Skeletal muscle tissue (tissue), 4 donors: ENCODE data around the gene CGNL1. TPM values are rescaled to one million over a fixed set of nuclear protein-coding genes. Genes with fewer than 3 reads are reported as not detected.

ENCODE experiments used
- H3K27ac ChIP-seq: one replicate; pipeline ENCODE4 v1.7.0; 2013; ENCODE audit warnings: mild to moderate bottlenecking, low read depth, low read length, inconsistent platforms
- H3K27me3 ChIP-seq, 3 donors: one replicate each; pipeline ENCODE4 v1.7.0; 2013; ENCODE audit warnings: low read length in 3 of 3; ENCODE audit not compliant: control insufficient read depth in 3 of 3, insufficient read depth in 3 of 3
- H3K36me3 ChIP-seq, 3 donors: one replicate each; pipeline ENCODE4 v1.7.0; 2013; ENCODE audit warnings: low read length in 3 of 3; ENCODE audit not compliant: control insufficient read depth in 3 of 3, insufficient read depth in 3 of 3
- H3K4me1 ChIP-seq, 3 donors: one replicate each; pipeline ENCODE4 v1.7.0; 2013; ENCODE audit warnings: low read length in 3 of 3, mild to moderate bottlenecking in 3 of 3; ENCODE audit not compliant: control insufficient read depth in 3 of 3, insufficient read depth in 3 of 3
- H3K4me3 ChIP-seq, 3 donors: one replicate each; pipeline ENCODE4 v1.7.0; 2013; ENCODE audit warnings: low read length in 3 of 3
- H3K9ac ChIP-seq, 3 donors: one replicate each; pipeline ENCODE4 v1.7.0; 2013; ENCODE audit warnings: low read length in 3 of 3, mild to moderate bottlenecking in 3 of 3, moderate library complexity in 2 of 3, low read depth in 1 of 3
- H3K9me3 ChIP-seq, 3 donors: one replicate each; pipeline ENCODE4 v1.7.0; 2013; ENCODE audit warnings: low read length in 3 of 3; ENCODE audit not compliant: control insufficient read depth in 3 of 3
- total RNA-seq: library from RNA; depleted of rRNA; stranded (reverse); fragments of >200 nt; gene quantifications from one replicate; pipeline ENCODE4 v1.2.3, GENCODE V29; 2014
- donor health status: Osteomylitis.

The CGNL1 gene
- total RNA-seq, 1 donor from 2014 or later, result 11.5 TPM

- Histone ChIP-seq H3K4me3 (no peak overlapping the region), H3K9me3 (no peaks in the 10 kb centered on the region), H3K27me3 (peaks cover 0 to 2% (median 0%) of the 10 kb centered on the region in 3 donors), H3K9ac (no peak overlapping the region), H3K36me3 (no peaks in the 10 kb centered on the region), H3K27ac (no peak overlapping the region), H3K4me1 (no peaks in the 10 kb centered on the region)
Observed at GRCh38 chr15:57411945-57412768, 35.9 kb downstream of the CGNL1 start.

- Histone ChIP-seq H3K9me3 (no peaks in the 10 kb centered on the region), H3K4me1 (no peaks in the 10 kb centered on the region), H3K4me3 (no peak overlapping the region), H3K9ac (no peak overlapping the region), H3K36me3 (no peaks in the 10 kb centered on the region), H3K27me3 (peaks cover 0 to 2% (median 0%) of the 10 kb centered on the region in 3 donors), H3K27ac (no peak overlapping the region)
Observed at GRCh38 chr15:57415602-57416001, 39.3 kb downstream of the CGNL1 start.

- Histone ChIP-seq H3K36me3 (no peaks in the 10 kb centered on the region), H3K9ac (no peak overlapping the region), H3K27me3 (peaks cover 0 to 2% (median 0%) of the 10 kb centered on the region in 3 donors), H3K4me1 (peaks cover 0 to 3% (median 0%) of the 10 kb centered on the region in 3 donors), H3K27ac (no peak overlapping the region), H3K9me3 (no peaks in the 10 kb centered on the region), H3K4me3 (no peak overlapping the region)
Observed at GRCh38 chr15:57418635-57419034, 42.3 kb downstream of the CGNL1 start.

DNA sequence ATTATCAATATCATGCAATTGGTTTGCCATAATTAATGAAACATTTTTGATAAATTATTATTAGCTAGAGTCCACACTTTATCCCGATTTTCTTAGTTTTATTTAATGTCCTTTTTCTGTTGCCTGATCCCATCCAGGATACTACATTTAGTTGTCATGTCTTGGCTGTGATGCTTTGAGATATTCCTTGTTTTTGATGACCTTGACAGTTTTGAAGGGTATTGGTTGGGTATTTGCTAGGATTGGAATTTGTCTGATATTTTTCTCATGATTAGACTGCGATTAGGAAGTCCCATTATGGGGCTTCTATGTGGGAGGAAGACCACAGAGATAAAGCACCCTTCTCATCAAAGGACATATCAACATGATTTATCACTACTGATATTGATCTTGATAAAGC, 43.0 kb downstream of the CGNL1 start:
- Histone ChIP-seq H3K27ac (no peak overlapping the region), H3K4me3 (no peak overlapping the region), H3K36me3 (no peaks in the 10 kb centered on the region), H3K4me1 (peaks cover 0 to 3% (median 0%) of the 10 kb centered on the region in 3 donors), H3K9ac (no peak overlapping the region), H3K9me3 (no peaks in the 10 kb centered on the region), H3K27me3 (peaks cover 0 to 2% (median 0%) of the 10 kb centered on the region in 3 donors)

GRCh38 chr15:57421110-57421509, 44.8 kb downstream of the CGNL1 start:
- no peak overlapping the region for H3K9ac ChIP-seq
- H3K4me1 ChIP-seq, result peaks cover 0 to 3% (median 0%) of the 10 kb centered on the region in 3 donors
- no peaks in the 10 kb centered on the region for H3K27me3 ChIP-seq
- no peak overlapping the region for H3K4me3 ChIP-seq
- H3K27ac ChIP-seq, result no peak overlapping the region
- no peaks in the 10 kb centered on the region for H3K9me3 ChIP-seq
- no peaks in the 10 kb centered on the region for H3K36me3 ChIP-seq

GRCh38 chr15:57421551-57421950, 45.2 kb downstream of the CGNL1 start:
- Histone ChIP-seq H3K4me1 (peaks cover 0 to 3% (median 0%) of the 10 kb centered on the region in 3 donors), H3K4me3 (no peak overlapping the region), H3K27ac (no peak overlapping the region), H3K9me3 (no peaks in the 10 kb centered on the region), H3K36me3 (no peaks in the 10 kb centered on the region), H3K9ac (no peak overlapping the region), H3K27me3 (no peaks in the 10 kb centered on the region)

DNA sequence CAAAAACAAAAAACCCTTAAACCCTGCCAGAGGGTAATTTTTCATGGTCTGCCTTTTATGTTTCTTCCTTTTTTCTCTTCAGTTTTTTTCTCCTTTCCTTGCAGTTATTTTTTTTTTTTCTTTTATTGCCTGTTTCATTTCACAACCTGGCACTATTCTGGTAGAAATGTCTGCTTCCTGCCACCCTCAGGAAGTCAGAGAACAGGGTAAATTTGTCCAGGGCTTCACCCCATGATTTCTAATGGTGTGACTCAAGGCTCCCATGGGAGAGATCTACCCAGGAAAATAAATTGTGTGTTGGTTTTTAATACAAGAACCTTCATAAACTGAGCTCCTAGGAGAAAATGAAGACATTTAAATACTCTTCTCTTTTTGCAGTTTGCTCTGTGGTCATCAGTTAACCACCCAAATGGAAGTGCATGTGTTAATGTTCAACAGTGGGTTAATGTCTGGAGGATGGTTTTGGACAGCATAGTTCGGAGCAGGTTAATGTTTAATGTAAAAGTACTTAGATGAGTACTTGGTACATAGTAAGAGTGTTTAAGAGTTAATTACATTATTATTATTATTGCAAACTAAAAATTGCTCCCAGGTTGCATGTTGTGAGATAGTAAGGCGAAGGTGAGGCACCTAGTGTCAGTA, 45.9 kb downstream of the CGNL1 start:
- H3K36me3 ChIP-seq, result no peaks in the 10 kb centered on the region
- no peaks in the 10 kb centered on the region for H3K9me3 ChIP-seq
- H3K27ac ChIP-seq, result no peak overlapping the region
- no peak overlapping the region for H3K9ac ChIP-seq
- H3K4me1 ChIP-seq, result peaks cover 0 to 3% (median 0%) of the 10 kb centered on the region in 3 donors
- H3K4me3 ChIP-seq, result no peak overlapping the region
- H3K27me3 ChIP-seq, result no peaks in the 10 kb centered on the region

DNA sequence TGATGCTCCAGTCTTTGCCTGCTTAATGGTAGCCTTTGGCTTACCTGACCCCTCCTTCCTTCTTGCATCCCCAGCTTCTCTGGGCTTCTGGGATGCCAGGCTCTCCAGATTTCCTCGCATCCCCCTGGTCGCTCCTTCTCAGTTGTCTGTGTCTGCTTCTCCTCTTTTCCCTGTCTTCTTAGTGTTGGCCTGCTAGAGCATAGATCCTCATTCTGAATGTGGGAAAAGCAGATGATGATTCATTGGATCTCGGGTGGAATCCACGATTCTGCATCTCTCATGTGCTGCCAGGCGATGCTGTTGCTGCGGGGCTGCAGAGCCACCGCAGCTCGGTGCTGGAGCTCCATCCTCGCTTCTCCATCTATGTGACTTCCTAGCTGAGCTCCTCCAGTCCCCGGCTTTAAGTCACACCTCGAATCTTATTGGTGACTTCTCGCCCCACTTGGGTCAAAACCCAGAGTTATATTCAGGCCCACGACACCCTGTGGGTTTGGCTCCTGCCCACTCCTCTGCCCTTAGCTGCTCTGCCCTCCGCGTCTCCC, 47.4 kb downstream of the CGNL1 start:
- H3K4me3 ChIP-seq, result no peak overlapping the region
- H3K9ac ChIP-seq, result no peak overlapping the region
- no peak overlapping the region for H3K27ac ChIP-seq
- H3K36me3 ChIP-seq, result no peaks in the 10 kb centered on the region
- H3K9me3 ChIP-seq, result no peaks in the 10 kb centered on the region
- H3K27me3 ChIP-seq, result no peaks in the 10 kb centered on the region
- H3K4me1 ChIP-seq, result peaks cover 0 to 4% (median 3%) of the 10 kb centered on the region in 3 donors

- Histone ChIP-seq H3K27ac (no peak overlapping the region), H3K27me3 (no peaks in the 10 kb centered on the region), H3K4me1 (peaks cover 0 to 4% (median 3%) of the 10 kb centered on the region in 3 donors), H3K4me3 (no peak overlapping the region), H3K36me3 (no peaks in the 10 kb centered on the region), H3K9ac (no peak overlapping the region), H3K9me3 (no peaks in the 10 kb centered on the region)
Observed at GRCh38 chr15:57424628-57425405, 48.5 kb downstream of the CGNL1 start.
